Fibroblast of villous mesenchyme (primary cell): ENCODE measurements around the gene NANOG. TPM values are rescaled to one million over a fixed set of nuclear protein-coding genes. Genes with fewer than 3 reads are reported as not detected.
"Not testable (repeated sequence)": the region's sequence is repeated elsewhere in the genome, so short reads cannot be mapped to it uniquely, and the experiment has no call there.

Source experiments
- DNase-seq: peaks from one replicate; pipeline ENCODE4 v3.0.0-alpha.2; 2010; ENCODE audit warnings: low read depth
- H3K4me3 ChIP-seq: 2 replicates; pipeline ENCODE4 v1.5.1; 2011; ENCODE audit warnings: low read depth, mild to moderate bottlenecking, low read length
- total RNA-seq: library from RNA; depleted of rRNA; stranded (reverse); fragments of >200 nt; gene quantifications from 2 replicates; pipeline ENCODE4 v1.2.3, GENCODE V29; 2012
- TF ChIP-seq, protein P1 (sequence below): IDR thresholded peaks from 2 replicates; pipeline ENCODE4 v1.5.1; 2012; ENCODE audit warnings: low read depth, mild to moderate bottlenecking, low read length; ENCODE audit not compliant: insufficient read depth

The NANOG gene
- total RNA-seq, 1 donor = not detected

DNA sequence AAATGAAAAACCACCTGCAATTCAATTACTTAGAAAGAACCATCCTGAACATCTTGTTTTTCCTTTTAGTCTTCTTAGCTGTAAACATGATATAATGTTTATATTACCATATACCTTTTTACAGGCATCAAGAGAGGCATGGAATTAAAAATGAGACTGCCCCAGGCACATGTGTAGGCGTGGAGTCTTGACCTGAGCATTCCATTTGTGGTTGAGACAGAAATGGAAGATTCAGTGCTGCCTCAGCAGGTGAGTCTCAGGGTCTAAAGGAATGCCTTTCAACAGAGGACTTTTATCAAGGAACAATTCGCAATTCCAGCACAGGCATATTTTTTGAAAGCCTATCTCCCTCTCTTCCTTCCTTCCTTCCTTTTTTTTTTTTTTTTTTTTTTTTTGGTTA, 32.2 kb upstream of the NANOG start:
- DNase-seq = no peak
- no peak overlapping the region for H3K4me3 ChIP-seq
- TF ChIP-seq, protein P1, sequence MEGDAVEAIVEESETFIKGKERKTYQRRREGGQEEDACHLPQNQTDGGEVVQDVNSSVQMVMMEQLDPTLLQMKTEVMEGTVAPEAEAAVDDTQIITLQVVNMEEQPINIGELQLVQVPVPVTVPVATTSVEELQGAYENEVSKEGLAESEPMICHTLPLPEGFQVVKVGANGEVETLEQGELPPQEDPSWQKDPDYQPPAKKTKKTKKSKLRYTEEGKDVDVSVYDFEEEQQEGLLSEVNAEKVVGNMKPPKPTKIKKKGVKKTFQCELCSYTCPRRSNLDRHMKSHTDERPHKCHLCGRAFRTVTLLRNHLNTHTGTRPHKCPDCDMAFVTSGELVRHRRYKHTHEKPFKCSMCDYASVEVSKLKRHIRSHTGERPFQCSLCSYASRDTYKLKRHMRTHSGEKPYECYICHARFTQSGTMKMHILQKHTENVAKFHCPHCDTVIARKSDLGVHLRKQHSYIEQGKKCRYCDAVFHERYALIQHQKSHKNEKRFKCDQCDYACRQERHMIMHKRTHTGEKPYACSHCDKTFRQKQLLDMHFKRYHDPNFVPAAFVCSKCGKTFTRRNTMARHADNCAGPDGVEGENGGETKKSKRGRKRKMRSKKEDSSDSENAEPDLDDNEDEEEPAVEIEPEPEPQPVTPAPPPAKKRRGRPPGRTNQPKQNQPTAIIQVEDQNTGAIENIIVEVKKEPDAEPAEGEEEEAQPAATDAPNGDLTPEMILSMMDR = no peak

DNA sequence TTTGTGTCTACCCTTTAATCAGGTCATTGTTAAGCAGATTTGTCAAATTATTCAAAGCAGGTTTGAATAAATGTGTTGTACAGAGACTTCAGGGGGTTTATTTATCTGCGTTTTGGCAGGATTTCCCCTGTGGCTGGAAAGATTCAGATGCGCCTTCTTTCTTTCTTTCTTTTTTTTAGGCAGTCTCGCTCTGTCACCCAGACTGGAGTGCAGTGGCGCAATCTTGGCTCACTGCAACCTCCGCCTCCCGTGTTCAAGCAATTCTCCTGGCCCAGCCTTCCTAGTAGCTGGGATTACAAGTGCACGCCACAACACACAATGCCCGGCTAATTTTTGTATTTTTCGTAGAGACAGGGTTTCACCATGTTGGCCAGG, 30.4 kb upstream of the NANOG start:
- no peak overlapping the region for H3K4me3 ChIP-seq
- TF ChIP-seq, protein P1 = no peak
- no peak for DNase-seq

DNA sequence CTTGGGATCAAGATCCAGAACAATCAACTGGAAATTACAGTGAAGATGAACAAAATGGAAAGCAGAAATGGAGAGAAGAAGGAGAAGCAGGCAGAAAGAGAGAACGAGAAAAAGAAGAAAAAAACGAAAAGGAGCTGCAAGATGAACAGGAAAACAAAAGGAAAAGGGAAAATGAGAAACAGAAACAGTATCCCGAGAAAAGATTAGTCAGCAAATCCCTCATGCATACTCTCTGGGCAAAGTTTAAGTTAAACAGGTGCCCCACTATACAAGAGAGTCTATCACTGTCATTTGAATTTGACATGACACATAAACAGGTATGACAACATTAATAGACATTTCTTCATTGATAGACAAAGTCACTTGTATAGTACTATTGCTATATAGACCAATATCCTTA, 19.2 kb upstream of the NANOG start:
- DNase-seq = no peak
- TF ChIP-seq, protein P1 = no peak
- no peak overlapping the region for H3K4me3 ChIP-seq

DNA sequence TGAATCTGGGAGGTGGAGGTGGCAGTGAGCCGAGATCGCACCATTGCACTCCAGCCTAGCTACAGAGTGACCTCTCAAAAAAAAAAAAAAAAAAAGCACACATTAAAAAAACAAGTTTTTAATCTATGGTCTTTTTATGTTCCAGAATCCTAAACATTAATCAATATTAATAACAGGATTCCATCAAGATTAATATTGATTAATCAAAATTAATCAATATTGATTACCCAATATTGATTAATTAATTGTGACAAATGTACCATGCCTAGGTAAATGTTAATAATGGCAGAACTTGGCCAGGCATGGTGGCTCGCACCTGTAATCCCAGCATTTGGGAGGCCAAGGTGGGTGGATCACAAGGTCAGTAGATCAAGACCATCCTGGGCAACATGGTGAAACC, 7.9 kb upstream of the NANOG start:
- no peak overlapping the region for H3K4me3 ChIP-seq
- TF ChIP-seq, protein P1 = no peak
- DNase-seq = no peak

DNA sequence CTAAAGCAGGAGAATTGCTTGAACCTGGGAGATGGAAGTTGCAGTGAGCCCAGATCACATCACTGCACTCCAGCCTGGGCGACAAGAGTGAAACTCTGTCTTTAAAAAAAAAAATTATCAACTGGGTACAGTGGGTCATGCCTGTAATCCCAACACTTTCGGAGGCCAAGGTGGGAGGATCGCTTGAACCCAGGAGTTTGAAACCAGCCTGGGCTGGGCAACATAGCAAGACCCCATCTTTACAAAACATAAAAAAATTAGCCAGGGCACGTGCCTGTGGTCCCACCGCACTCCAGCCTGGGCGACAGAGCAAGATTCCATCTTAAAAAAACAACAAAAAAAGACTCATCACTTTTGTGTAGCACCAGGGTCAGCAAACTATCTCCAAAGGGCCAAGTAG, 7.1 kb upstream of the NANOG start:
- TF ChIP-seq, protein P1 = no peak
- no peak overlapping the region for H3K4me3 ChIP-seq
- no peak for DNase-seq

DNA sequence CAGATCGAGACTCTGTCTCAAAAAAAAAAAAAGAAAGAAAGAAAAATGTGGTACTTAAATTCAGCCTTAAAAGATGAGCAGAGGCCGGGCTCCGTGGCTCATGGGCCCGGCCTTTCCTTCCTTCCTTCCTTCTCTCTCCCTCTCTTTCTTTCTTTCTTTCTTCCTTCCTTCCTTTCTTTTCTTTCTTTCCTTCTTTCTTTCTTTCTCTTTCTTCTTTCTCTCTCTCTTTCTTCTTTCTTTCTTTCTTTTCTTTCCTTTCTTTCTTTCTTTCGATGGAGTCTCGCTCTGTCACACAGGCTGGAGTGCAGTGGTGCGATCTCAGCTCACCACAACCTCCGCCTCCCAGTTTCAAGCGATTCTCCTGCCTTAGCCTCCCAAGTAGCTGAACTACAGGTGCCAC, 5.8 kb upstream of the NANOG start:
- not testable (repeated sequence) for H3K4me3 ChIP-seq, DNase-seq

DNA sequence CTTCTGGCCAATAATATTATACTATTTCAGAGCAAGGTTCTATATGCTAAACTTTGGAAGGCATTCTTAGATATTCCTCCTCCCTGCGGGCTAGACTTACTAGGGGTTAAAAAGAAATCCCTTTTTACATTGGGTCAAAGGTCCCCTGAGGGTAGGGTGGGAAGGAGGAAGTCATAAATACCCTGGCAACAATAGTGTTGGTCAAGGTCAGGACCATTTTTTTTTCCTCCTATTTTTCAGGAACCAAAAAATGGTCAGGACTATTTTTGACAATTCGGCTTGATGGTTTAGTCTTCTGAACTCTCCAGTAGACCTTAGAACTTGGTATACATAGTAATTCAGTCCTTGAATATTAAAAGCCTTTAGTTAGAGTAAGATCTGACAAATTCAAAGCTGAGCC, 4.5 kb upstream of the NANOG start:
- no peak overlapping the region for H3K4me3 ChIP-seq
- TF ChIP-seq, protein P1 = no peak
- DNase-seq = no peak
